GM21390 (cell line): ENCODE results near the gene SLC17A9.
A peak's percentile ranks its signal among the peaks of the same experiment; 100 is the strongest.

Experiments
- ATAC-seq: cut with Tn5 transposase; IDR thresholded peaks from one replicate; pipeline ENCODE4 v1.9.1; 2021; ENCODE audit not compliant: unreplicated experiment

The SLC17A9 gene

GRCh38 chr20:62952373-62952967 is at the start of gene SLC17A9:
Gene SLC17A9, plus strand, starts transcription at chr20:62952709. Its CDS starts 122 bp downstream, at chr20:62952831.
- ATAC-seq: peak; percentile 39

GRCh38 chr20:62902926-62903615 is 49.4 kb upstream of the SLC17A9 start:
- no peak for ATAC-seq

- ATAC-seq: no peak
These were observed 46.9 kb upstream of the SLC17A9 start for GRCh38 chr20:62905536-62906117.

GRCh38 chr20:62906209-62906608 is 46.3 kb upstream of the SLC17A9 start:
- ATAC-seq: no peak

- ATAC-seq: no peak
These were observed 45.7 kb upstream of the SLC17A9 start for GRCh38 chr20:62906647-62907375.

- no peak for ATAC-seq
These were observed 44.9 kb upstream of the SLC17A9 start for GRCh38 chr20:62907384-62908317.

- no peak for ATAC-seq
These were observed 43.3 kb upstream of the SLC17A9 start for GRCh38 chr20:62908971-62909791.

GRCh38 chr20:62910217-62910766 is 42.2 kb upstream of the SLC17A9 start:
- ATAC-seq: no peak

GRCh38 chr20:62910777-62911497 is 41.6 kb upstream of the SLC17A9 start:
- no peak for ATAC-seq

GRCh38 chr20:62911701-62912280 is 40.7 kb upstream of the SLC17A9 start:
- no peak for ATAC-seq

- ATAC-seq: no peak
These were observed 39.4 kb upstream of the SLC17A9 start for GRCh38 chr20:62913043-62913630.

GRCh38 chr20:62914436-62914835 is 38.1 kb upstream of the SLC17A9 start:
- no peak for ATAC-seq

GRCh38 chr20:62914970-62915457 is 37.5 kb upstream of the SLC17A9 start:
- no peak for ATAC-seq

GRCh38 chr20:62916703-62917476 is 35.6 kb upstream of the SLC17A9 start:
- no peak for ATAC-seq

- ATAC-seq: no peak
These were observed 34.8 kb upstream of the SLC17A9 start for GRCh38 chr20:62917720-62918119.

- ATAC-seq: no peak
These were observed 34.4 kb upstream of the SLC17A9 start for GRCh38 chr20:62918147-62918546.

- ATAC-seq: no peak
These were observed 33.7 kb upstream of the SLC17A9 start for GRCh38 chr20:62918831-62919230.
